Activated naive CD8-positive, alpha-beta T cell (primary cell): ENCODE measurements around the gene TENT5C.

ENCODE experiments used
- H3K27ac Mint-ChIP-seq: one replicate; pipeline ENCODE4 v1.8.0; 2021; ENCODE audit warnings: mixed read lengths
- H3K27me3 Mint-ChIP-seq: one replicate; pipeline ENCODE4 v1.8.0; 2021; ENCODE audit warnings: mixed read lengths
- H3K36me3 Mint-ChIP-seq: one replicate; pipeline ENCODE4 v1.8.0; 2021; ENCODE audit warnings: mixed read lengths
- H3K4me1 Mint-ChIP-seq: one replicate; pipeline ENCODE4 v1.8.0; 2021; ENCODE audit warnings: low read depth, mixed read lengths
- H3K4me3 Mint-ChIP-seq: one replicate; pipeline ENCODE4 v1.8.0; 2021; ENCODE audit warnings: mild to moderate bottlenecking, mixed read lengths
- H3K9me3 Mint-ChIP-seq: one replicate; pipeline ENCODE4 v1.8.0; 2021; ENCODE audit warnings: low read depth, mixed read lengths

Gene TENT5C

DNA sequence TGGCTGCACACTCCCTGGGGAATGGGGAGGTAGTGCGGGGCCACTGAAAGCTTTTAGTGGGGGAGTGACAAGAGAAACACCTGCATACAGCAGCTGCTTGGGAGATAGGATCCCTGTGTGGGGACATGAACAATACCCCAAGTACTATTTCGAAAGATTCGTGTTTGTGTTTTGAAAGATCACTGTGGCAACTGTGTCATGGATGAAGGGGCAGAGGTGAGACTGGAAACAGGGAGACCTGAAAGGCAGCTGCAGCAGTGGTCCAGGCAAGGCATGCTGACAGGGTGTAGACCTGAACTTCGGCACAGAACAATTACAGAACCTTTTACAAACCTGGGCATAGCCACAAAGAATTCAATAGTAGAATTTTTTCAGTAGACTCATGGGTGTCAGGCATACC is 32.9 kb downstream of the TENT5C start:
- Mint-ChIP-seq H3K9me3 (no peaks in the 10 kb centered on the region), H3K4me1 (peaks cover 11% of the 10 kb centered on the region), H3K27me3 (peaks cover 13% of the 10 kb centered on the region), H3K4me3 (no peak overlapping the region), H3K27ac (no peak overlapping the region), H3K36me3 (no peaks in the 10 kb centered on the region)

DNA sequence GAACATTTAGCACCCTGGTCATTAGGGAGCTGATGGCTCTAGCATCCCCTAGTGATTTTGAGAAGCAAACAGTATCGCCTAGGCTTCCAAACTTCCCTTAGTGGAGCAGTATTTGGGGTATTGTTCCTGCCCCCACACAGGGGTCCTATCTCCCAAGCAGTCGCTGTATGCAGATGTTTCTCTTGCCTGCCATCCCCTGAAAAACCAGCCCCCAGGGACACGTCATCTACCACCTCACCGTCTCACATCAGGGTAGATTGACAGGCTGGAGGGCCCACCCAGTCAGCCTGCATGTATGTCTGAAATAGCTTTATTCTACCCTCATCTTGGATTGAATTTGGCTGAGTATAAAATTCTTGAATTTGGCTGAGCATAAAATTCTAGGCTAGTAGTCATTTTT is 33.9 kb downstream of the TENT5C start:
- H3K27me3 Mint-ChIP-seq = peaks cover 16% of the 10 kb centered on the region
- no peaks in the 10 kb centered on the region for H3K9me3 Mint-ChIP-seq
- H3K4me3 Mint-ChIP-seq = no peak overlapping the region
- H3K36me3 Mint-ChIP-seq = no peaks in the 10 kb centered on the region
- H3K27ac Mint-ChIP-seq = no peak overlapping the region
- H3K4me1 Mint-ChIP-seq = peaks cover 11% of the 10 kb centered on the region

DNA sequence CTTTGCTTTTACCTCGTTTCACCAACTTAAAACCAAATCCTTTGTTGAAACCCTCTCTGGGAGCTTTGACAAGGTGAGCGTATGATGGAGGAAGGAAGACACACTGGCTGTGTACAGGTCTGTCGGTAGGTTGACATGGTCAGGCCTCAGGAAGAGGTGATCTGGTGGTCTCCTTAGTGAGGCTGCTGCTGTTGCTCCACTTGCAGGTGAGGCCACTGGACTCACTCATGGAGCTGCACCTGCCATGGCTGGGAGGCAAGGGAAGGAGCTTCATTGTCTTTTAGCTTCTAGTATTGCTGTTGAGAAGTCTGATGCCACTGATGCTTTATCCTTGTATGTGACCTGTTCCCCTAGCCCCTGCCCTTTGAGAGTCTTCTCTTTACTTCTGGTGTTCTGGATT is 35.7 kb downstream of the TENT5C start:
- H3K36me3 Mint-ChIP-seq = no peaks in the 10 kb centered on the region
- H3K27ac Mint-ChIP-seq = no peak overlapping the region

DNA sequence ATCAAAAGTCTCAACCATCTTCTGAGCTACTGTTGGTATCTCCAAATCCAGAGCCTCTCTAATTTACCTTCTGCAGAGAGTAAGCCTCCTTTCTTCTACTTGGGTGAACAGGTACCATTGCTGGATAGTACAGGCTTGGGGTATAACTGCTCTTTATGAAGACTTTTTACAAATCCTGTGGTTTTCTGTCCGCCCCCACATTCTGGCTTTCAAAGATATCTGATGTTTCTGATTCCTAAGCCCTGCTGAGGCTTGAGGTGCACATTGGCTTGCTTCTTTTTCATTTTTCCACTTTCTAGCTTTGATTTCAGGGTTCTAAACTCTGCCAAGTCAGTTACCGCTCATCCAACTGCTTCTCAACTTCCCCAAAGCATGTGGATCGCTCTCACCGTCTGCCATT is 37.1 kb downstream of the TENT5C start:
- Mint-ChIP-seq H3K27ac (no peak overlapping the region), H3K27me3 (peaks cover 19% of the 10 kb centered on the region), H3K9me3 (no peaks in the 10 kb centered on the region), H3K4me1 (no peaks in the 10 kb centered on the region), H3K36me3 (no peaks in the 10 kb centered on the region), H3K4me3 (no peak overlapping the region)

More for the DNA sequence above, 35.7 kb downstream of the TENT5C start:
- H3K27me3 Mint-ChIP-seq = peaks cover 18% of the 10 kb centered on the region
- no peaks in the 10 kb centered on the region for H3K9me3 Mint-ChIP-seq
- H3K4me1 Mint-ChIP-seq = peaks cover 7% of the 10 kb centered on the region
- H3K4me3 Mint-ChIP-seq = no peak overlapping the region

DNA sequence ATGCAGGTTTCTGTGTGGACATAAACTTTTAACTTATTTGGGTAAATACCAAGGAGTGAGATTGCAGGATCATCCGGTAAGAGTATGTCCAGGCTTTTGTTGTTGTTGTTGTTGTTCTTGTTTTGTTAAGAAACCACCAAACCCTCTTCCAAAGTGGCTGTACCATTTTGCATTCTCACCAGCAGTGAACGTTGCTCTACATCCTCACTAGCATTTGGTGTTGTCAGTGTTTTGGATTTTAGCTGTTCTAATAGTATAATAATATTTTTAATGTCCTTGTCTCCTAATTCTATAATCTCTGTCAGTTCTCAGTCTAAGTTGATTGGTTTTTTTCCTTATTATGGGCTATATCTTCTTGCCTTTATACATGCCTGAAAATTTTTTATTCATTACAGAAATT is 37.8 kb downstream of the TENT5C start:
- H3K27ac Mint-ChIP-seq = no peak overlapping the region
- H3K27me3 Mint-ChIP-seq = peaks cover 23% of the 10 kb centered on the region

DNA sequence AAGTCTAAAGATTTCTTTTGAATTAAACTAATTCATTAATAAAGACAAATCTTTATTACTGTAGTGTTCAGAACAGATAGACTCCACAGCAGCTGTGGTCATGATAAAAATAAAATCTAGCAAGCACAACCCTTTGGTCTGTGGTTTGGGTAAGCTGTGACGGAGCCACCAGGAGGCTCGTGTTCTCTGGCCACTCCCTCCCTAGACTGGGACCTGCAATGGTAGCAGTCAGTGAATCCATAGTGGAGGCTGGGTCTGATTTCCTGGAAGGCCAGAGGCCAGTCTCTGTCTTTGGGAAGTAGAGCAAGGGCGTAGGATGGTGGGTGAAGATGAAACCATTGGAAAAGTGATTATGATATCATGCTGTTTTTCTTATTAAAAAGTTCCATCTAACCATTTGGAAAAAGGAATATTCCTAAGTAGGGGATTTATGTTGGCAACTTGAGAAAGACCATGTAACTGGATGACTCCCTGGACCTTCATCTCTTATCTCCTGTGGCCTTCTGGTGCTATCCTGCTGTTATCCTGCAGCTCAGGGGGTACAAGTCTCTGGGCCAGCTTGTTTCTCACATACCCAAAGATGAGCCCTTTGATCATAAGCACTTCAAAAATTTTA is 39.0 kb downstream of the TENT5C start:
- Mint-ChIP-seq H3K27ac (no peak overlapping the region), H3K27me3 (peaks cover 25% of the 10 kb centered on the region), H3K4me3 (no peak overlapping the region), H3K9me3 (no peaks in the 10 kb centered on the region), H3K4me1 (peaks cover 5% of the 10 kb centered on the region), H3K36me3 (no peaks in the 10 kb centered on the region)

More for the DNA sequence above, 37.8 kb downstream of the TENT5C start:
- Mint-ChIP-seq H3K9me3 (no peaks in the 10 kb centered on the region), H3K4me3 (no peak overlapping the region), H3K4me1 (no peaks in the 10 kb centered on the region), H3K36me3 (no peaks in the 10 kb centered on the region)

DNA sequence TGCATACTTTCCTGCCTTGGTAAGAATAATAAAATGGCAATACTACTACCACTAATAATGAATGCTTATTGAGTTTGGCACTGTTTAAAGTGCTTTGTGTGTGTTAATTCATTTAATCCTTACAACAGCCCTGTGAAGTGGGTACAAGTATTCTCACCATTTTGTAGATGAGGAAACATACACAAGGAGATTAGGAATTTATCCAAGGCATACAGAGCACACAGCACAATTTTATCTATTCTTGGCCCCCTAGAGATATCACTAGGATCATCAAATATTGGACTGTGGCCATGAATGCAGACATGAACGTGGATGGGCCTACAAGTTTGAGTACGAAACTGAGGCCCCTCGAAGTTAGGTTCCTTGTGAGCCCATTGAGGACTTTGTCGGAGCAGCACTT is 39.5 kb downstream of the TENT5C start:
- H3K27me3 Mint-ChIP-seq = peaks cover 26% of the 10 kb centered on the region
- no peak overlapping the region for H3K4me3 Mint-ChIP-seq
- H3K36me3 Mint-ChIP-seq = no peaks in the 10 kb centered on the region
- no peaks in the 10 kb centered on the region for H3K9me3 Mint-ChIP-seq
- no peak overlapping the region for H3K27ac Mint-ChIP-seq
- peaks cover 5% of the 10 kb centered on the region for H3K4me1 Mint-ChIP-seq

DNA sequence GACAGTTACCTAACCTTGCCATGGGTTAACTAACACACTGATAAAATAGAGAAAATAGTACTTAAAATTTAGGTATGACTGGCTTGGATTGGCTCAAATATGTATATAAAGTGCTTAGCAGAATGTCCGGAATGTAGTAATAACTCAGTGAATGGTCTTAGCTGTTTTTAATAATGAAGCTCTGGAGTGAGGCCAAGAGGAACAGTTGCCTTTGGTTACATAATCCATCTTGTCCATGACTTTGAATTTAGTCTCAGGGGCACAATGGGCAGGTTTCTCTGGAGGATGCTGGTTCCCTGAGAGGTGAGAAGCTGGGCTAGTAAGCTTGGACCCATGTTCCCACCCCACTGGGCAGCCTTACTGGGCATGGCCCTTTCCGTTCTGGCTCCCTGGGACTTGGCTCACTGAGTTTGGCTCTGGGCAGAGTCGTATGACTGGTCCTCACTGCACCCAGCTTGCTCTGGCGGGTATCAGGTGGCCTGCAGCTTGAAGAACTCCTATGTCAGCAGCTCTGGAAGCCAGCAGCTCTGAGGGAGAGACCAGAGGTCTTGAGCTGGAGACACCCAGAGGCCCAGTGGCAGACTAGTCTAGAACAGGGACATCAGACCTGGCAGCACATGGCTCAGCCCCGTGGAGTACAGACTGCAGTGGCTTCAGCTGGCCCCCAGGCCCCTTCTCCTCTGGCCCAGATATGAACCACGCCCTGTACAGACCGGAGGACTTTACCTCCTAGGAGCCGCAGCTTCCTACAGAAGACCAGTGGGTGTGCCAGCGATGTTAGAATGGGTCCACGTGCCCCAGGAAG is 40.4 kb downstream of the TENT5C start:
- Mint-ChIP-seq H3K27ac (no peak overlapping the region), H3K4me1 (peaks cover 5% of the 10 kb centered on the region), H3K4me3 (no peak overlapping the region), H3K9me3 (no peaks in the 10 kb centered on the region), H3K36me3 (no peaks in the 10 kb centered on the region), H3K27me3 (peaks cover 32% of the 10 kb centered on the region)

DNA sequence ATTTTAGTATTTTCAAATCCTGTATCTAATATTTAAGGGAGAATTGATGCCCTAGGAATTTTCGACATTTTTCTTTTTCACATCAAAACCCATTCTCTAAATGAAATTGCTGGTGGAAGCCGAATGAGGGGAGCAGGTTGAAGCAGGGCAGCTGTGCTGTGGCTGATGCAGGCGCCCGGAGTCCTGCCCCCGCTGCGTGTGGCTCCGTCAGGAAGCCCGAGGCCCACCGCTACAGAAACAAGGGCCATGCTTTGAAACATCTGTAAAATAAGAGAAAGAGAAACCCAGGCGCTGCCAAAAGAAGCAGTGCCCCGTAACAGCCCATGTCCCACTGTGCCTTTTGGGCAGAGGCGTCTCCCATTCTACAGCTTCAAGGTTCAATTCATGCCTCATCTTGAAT is 41.1 kb downstream of the TENT5C start:
- Mint-ChIP-seq H3K27me3 (peaks cover 35% of the 10 kb centered on the region), H3K27ac (no peak overlapping the region), H3K4me1 (peaks cover 6% of the 10 kb centered on the region), H3K9me3 (no peaks in the 10 kb centered on the region), H3K4me3 (no peak overlapping the region), H3K36me3 (no peaks in the 10 kb centered on the region)

DNA sequence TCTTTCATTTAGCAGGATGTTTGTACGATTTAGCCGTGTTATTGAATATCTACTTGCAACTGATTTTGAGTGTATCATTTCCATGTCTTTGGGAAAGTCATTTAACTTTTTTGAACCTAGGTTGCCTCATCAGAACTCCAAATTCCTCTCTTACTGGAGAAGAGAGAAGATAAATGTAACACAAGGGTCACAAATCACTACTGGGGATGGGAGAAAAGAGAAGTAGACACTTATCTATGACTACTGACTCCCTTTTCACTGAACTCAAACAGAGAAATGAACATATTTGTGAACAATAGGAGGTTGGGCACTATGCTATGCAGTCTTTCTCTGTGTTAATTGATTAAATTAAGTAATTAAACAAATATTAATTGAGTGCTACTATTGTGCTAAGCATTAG is 42.2 kb downstream of the TENT5C start:
- Mint-ChIP-seq H3K27ac (no peak overlapping the region), H3K27me3 (peaks cover 40% of the 10 kb centered on the region)

DNA sequence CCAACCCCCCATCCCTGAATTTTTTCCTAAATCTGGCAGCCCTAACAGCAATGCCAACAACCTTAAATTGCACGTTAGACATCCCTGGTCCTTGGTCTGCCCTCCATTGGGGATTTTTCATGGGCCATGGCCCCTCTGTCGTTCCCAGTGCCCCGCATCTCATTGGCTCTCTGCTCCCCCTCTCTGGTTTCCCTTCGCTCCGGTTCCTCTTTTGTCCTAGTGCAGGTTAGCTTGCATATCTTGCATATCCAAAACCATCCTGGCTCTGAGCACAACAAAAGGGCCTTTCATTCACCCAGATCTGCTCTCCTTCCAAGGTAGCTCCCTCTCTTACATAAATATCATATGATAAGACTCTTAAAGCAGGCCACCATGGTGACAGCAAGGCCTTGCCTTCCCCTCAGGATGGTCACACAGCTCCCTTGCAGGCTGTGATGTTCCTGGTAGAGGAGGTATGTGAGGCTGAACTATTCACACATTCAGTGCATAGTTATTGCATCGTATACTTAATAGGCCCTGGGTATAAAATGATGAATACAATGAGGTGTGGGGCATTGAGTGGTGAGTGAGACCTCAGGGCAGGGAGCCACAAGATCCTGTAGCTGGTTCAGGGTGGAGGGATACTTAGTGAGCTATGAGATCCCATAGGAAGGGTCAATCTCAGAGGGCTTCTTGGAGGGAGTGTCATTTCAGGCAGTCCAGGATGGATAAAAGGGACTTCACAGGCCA is 45.2 kb downstream of the TENT5C start:
- H3K27ac Mint-ChIP-seq = no peak overlapping the region
- no peak overlapping the region for H3K4me3 Mint-ChIP-seq
- H3K36me3 Mint-ChIP-seq = no peaks in the 10 kb centered on the region
- peaks cover 45% of the 10 kb centered on the region for H3K4me1 Mint-ChIP-seq
- no peaks in the 10 kb centered on the region for H3K9me3 Mint-ChIP-seq
- H3K27me3 Mint-ChIP-seq = peaks cover 40% of the 10 kb centered on the region

More for the DNA sequence above, 42.2 kb downstream of the TENT5C start:
- Mint-ChIP-seq H3K36me3 (no peaks in the 10 kb centered on the region), H3K4me1 (peaks cover 15% of the 10 kb centered on the region), H3K9me3 (no peaks in the 10 kb centered on the region), H3K4me3 (no peak overlapping the region)

DNA sequence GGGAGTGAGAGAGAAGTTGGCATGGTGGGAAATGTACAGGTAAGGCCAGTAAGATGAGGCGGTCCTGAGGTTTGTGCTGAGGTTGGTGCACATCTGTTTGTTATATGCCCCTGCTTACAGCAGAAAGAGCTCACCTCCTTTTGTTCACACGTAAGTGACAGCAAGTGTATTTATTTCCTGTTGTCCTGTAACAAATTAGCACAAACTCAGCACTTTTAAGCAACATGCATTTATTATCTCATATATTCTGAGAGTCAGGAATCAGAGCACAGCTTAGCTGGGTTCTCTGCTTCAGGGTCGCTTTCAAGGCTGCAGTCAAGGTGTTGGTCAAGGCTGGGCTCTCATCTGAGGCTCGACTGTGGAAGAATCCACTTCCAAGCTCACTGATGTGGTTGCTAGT is 45.8 kb downstream of the TENT5C start:
- H3K36me3 Mint-ChIP-seq = no peaks in the 10 kb centered on the region
- H3K9me3 Mint-ChIP-seq = no peaks in the 10 kb centered on the region
- H3K27me3 Mint-ChIP-seq = peaks cover 37% of the 10 kb centered on the region
- no peak overlapping the region for H3K4me3 Mint-ChIP-seq
- H3K4me1 Mint-ChIP-seq = peaks cover 51% of the 10 kb centered on the region
- no peak overlapping the region for H3K27ac Mint-ChIP-seq

DNA sequence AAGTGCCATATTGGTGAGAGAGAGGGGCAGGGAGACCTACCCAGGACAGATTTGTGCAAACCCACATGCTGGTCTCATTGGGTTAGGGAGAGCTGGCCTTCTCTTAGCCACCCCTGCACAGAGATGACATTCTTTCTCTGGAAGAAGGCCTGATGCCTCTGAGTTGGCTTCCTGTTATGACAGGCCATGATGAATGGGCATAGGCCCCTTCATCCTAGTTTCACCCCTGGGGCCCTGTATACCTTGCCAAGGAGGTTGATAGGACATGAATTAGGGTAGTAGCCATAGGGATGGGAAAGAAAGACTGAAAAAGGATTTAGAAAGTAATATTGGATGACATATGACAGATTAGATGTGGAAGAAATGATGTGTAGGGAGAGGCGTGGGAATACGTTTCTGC is 46.6 kb downstream of the TENT5C start:
- Mint-ChIP-seq H3K27me3 (peaks cover 36% of the 10 kb centered on the region), H3K4me3 (no peak overlapping the region), H3K36me3 (no peaks in the 10 kb centered on the region), H3K27ac (no peak overlapping the region), H3K9me3 (no peaks in the 10 kb centered on the region), H3K4me1 (peaks cover 59% of the 10 kb centered on the region)

DNA sequence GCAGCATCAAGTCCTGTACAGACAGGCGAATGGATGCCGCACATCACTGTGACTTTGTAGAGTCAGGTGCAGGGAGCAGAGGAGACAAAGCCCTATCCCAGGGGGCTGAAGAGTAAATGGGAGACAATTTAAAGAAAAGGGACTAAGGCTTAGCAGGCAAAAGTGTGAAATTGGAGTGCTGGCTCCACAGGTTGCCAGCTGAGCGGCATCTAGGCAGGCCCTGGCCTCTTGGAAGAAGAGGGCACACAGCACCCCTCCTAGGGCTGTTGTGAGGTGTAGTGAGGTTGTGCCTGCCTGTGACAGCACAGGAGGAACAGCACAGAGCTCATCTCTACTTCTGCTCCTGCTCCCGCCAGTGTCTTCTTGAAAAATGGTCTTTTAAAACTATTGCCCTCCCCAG is 47.3 kb downstream of the TENT5C start:
- Mint-ChIP-seq H3K4me1 (peaks cover 63% of the 10 kb centered on the region), H3K4me3 (no peak overlapping the region), H3K27me3 (peaks cover 31% of the 10 kb centered on the region), H3K27ac (no peak overlapping the region), H3K9me3 (no peaks in the 10 kb centered on the region), H3K36me3 (no peaks in the 10 kb centered on the region)

DNA sequence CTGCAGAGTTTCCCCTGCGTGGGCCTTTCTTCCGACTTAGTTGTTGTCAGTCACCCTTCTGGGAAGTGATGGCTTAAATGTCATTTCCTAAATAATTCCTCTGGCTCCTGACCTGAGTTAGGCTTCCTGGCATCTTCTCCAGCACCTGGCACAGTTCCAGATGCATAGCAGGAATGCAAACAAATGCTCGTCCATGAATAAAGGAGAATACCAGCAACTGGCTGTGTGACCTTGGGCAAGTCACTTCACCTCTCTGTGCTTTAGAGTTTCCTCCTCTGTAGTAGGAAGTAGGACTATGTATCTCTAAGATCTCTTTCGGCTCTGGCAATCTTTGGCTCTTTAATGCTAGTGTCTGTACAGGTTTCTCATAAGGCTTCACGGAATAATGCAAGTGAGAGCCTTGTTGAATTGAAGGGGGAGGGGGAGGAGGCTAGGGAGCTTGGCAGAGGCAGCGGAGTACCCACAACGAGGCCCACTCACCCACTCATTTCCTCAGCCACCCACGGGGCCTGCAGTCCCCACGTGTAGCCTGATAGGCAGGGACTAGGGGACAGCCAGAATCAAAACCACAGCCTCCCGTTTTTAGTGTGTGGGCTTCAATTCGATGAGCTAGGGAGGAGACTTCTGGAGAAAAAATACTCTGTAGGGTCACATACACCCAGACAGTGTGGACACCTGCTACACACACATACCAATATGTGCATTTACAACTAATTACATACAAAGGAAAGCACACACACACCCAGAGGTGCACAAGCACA is 48.1 kb downstream of the TENT5C start:
- Mint-ChIP-seq H3K9me3 (no peaks in the 10 kb centered on the region), H3K4me3 (peak overlapping the region; percentile 0), H3K4me1 (peaks cover 70% of the 10 kb centered on the region), H3K27me3 (peaks cover 28% of the 10 kb centered on the region), H3K36me3 (no peaks in the 10 kb centered on the region), H3K27ac (no peak overlapping the region)
